DMS53 treated with DMSO at 0.1 percent for 48 hours (cell line): Measurements from ENCODE around the gene FBXO48.
"Not testable (repeated sequence)": the region's sequence is repeated elsewhere in the genome, so short reads cannot be mapped to it uniquely, and the experiment has no call there.

Experiments used
- DNase-seq: peaks from one replicate; lab custom pipeline; 2025; ENCODE audit not compliant: unreplicated experiment; lab: John Stamatoyannopoulos, UW

FBXO48 gene

GRCh38 chr2:68467077-68467960 is at the start of gene FBXO48, which contains the start of gene APLF:
FBXO48 (minus strand) TSS chr2:68467294; CDS start chr2:68465145, 2,149 bp downstream.
APLF (plus strand) TSS chr2:68467585; CDS start chr2:68467732, 147 bp downstream.
- DNase-seq: peak; percentile 95

GRCh38 chr2:68516051-68516955 is 49.2 kb upstream of the FBXO48 start:
- no peak for DNase-seq

GRCh38 chr2:68514316-68514929 is 47.3 kb upstream of the FBXO48 start:
- DNase-seq: no peak

GRCh38 chr2:68512966-68513365 is 45.9 kb upstream of the FBXO48 start:
- no peak for DNase-seq

- no peak for DNase-seq
These were observed 45.2 kb upstream of the FBXO48 start for GRCh38 chr2:68512326-68512725.

- no peak for DNase-seq
These were observed 39.1 kb upstream of the FBXO48 start for GRCh38 chr2:68506170-68506569.

GRCh38 chr2:68505603-68506159 is 38.6 kb upstream of the FBXO48 start:
- DNase-seq: no peak

- no peak for DNase-seq
These were observed 34.7 kb upstream of the FBXO48 start for GRCh38 chr2:68501768-68502167.

- no peak for DNase-seq
These were observed 33.6 kb upstream of the FBXO48 start for GRCh38 chr2:68500649-68501048.

- no peak for DNase-seq
These were observed 32.0 kb upstream of the FBXO48 start for GRCh38 chr2:68499133-68499532.

GRCh38 chr2:68491582-68491981 is 24.5 kb upstream of the FBXO48 start:
- no peak for DNase-seq

- DNase-seq: no peak
These were observed 22.2 kb upstream of the FBXO48 start for GRCh38 chr2:68489282-68489681.

GRCh38 chr2:68488605-68489004 is 21.5 kb upstream of the FBXO48 start:
- DNase-seq: not testable (repeated sequence)

GRCh38 chr2:68487773-68488355 is 20.8 kb upstream of the FBXO48 start:
- peak; percentile 44 for DNase-seq

- DNase-seq: no peak
These were observed 15.9 kb upstream of the FBXO48 start for GRCh38 chr2:68483011-68483410.

GRCh38 chr2:68482296-68482820 is 15.3 kb upstream of the FBXO48 start:
- DNase-seq: no peak

- DNase-seq: no peak
These were observed 11.6 kb upstream of the FBXO48 start for GRCh38 chr2:68478688-68479087.

- no peak for DNase-seq
These were observed 9.4 kb upstream of the FBXO48 start for GRCh38 chr2:68476454-68476853.

- DNase-seq: no peak
These were observed 8.5 kb upstream of the FBXO48 start for GRCh38 chr2:68475576-68475975.

- DNase-seq: peak; percentile 60
These were observed 8.0 kb upstream of the FBXO48 start for GRCh38 chr2:68475110-68475509.
